GM12878 (cell line): ENCODE results near the gene TRAF7. TPM values are rescaled to one million over a fixed set of nuclear protein-coding genes. Genes with fewer than 3 reads are reported as not detected.

Experiments
- ATAC-seq: fragments of 200-7000 bp; cut with Tn5 transposase; 3 replicates; pipeline ENCODE4 v1.9.1; 2020; ENCODE audit warnings: mild to moderate bottlenecking, moderate library complexity
- BruUV-seq: library from RNA; stranded (reverse); fragments of 400-500 nt; replicated peaks from 2 replicates; lab custom pipeline; 2021; lab: Mats Ljungman, UMichigan
- CTCF ChIA-PET: fragments of 300-600 bp; sonication (Branson Sonifier 250); formaldehyde crosslinking; extraction: SDS; loops from one replicate; lab custom pipeline; 2021; ENCODE audit warnings: inconsistent platforms; lab: Yijun Ruan, JAX
- POLR2A ChIA-PET: fragments of 350-600 bp; formaldehyde crosslinking; extraction: SDS; loops from one replicate; lab custom pipeline; 2021; ENCODE audit warnings: inconsistent platforms; lab: Charles Lee
- RAD21 ChIA-PET: fragments of 300-600 bp; sonication (Branson Sonifier 250); formaldehyde crosslinking; loops from one replicate; lab custom pipeline; 2023; ENCODE audit warnings: antibody characterized with exemption; ENCODE audit not compliant: unreplicated experiment; lab: Charles Lee
- SMC1A ChIA-PET: fragments of 300-600 bp; sonication (Branson Sonifier 250); formaldehyde crosslinking; loops from one replicate; lab custom pipeline; 2023; ENCODE audit not compliant: unreplicated experiment, uncharacterized antibody; lab: Charles Lee
- DNase-seq: peaks from one replicate; pipeline ENCODE4 v3.0.0-alpha.2; 2011; ENCODE audit warnings: low read depth, low spot score
- FAIRE-seq: peaks from 3 replicates; lab custom pipeline; 2011; peaks lifted over from hg19 to GRCh38; lab: Jason Lieb, UNC
- H2AFZ ChIP-seq: 2 replicates; pipeline ENCODE4 v1.6.0; 2011; ENCODE audit warnings: low read depth, low read length, control low read depth; ENCODE audit not compliant: control insufficient read depth
- H3K27ac ChIP-seq: 2 replicates; pipeline ENCODE4 v1.5.1; 2011; ENCODE audit warnings: control low read depth; ENCODE audit not compliant: control insufficient read depth, insufficient read depth
- H3K27me3 ChIP-seq, 2 experiments: replicated peaks in 1 of 2; 2 replicates each; pipeline versions ENCODE4 v1.6.0 to v1.6.1; 2011; ENCODE audit warnings: low read length in 1 of 2; ENCODE audit not compliant: control insufficient read depth in 2 of 2, insufficient read depth in 2 of 2
- H3K36me3 ChIP-seq, 2 experiments: 2 replicates each; pipeline ENCODE4 v1.5.1; 2011; ENCODE audit warnings: low read length in 1 of 2; ENCODE audit not compliant: control insufficient read depth in 2 of 2, insufficient read depth in 2 of 2
- H3K4me1 ChIP-seq: 2 replicates; pipeline ENCODE4 v1.6.1; 2011; ENCODE audit warnings: mild to moderate bottlenecking, low read length, moderate library complexity, mixed read lengths; ENCODE audit not compliant: control insufficient read depth, insufficient read depth
- H3K4me2 ChIP-seq: 2 replicates; pipeline ENCODE4 v1.6.0; 2011; ENCODE audit warnings: control low read depth; ENCODE audit not compliant: control insufficient read depth, insufficient read depth
- H3K4me3 ChIP-seq: fragments of 200-600 bp; sonication (generic); 2 replicates; pipeline ENCODE4 v1.5.1; 2016
- H3K79me2 ChIP-seq: 2 replicates; pipeline ENCODE4 v1.6.0; 2011; ENCODE audit warnings: low read length; ENCODE audit not compliant: control insufficient read depth, insufficient read depth
- H3K9ac ChIP-seq: 2 replicates; pipeline ENCODE4 v1.8.0; 2011; ENCODE audit warnings: low read length, control low read depth, mixed read lengths; ENCODE audit not compliant: control insufficient read depth, insufficient read depth
- H3K9me3 ChIP-seq: replicated peaks from 3 replicates; pipeline ENCODE4 v1.5.1; 2011; ENCODE audit warnings: mild to moderate bottlenecking, low read length; ENCODE audit not compliant: control insufficient read depth, insufficient read depth
- H4K20me1 ChIP-seq: 2 replicates; pipeline ENCODE4 v1.6.0; 2011; ENCODE audit not compliant: control insufficient read depth, insufficient read depth
- CREM ChIP-seq: IDR thresholded peaks from 2 replicates; pipeline ENCODE4 v1.6.1; 2014; ENCODE audit warnings: antibody characterized with exemption, low read depth
- EZH2 ChIP-seq: IDR thresholded peaks from 2 replicates; pipeline ENCODE4 v1.6.1; 2012; ENCODE audit warnings: low read depth, mild to moderate bottlenecking, control low read depth, inconsistent platforms, low read length, borderline replicate concordance; ENCODE audit not compliant: control insufficient read depth
- IKZF2 ChIP-seq, 2 experiments: fragments of 450-650 bp; IDR thresholded peaks; 2 replicates each; pipeline ENCODE4 v1.6.1; 2017; ENCODE audit warnings: mild to moderate bottlenecking in 2 of 2, moderate library complexity in 2 of 2
- NR2F1 ChIP-seq: fragments of 450-650 bp; conservative IDR thresholded peaks from 2 replicates; pipeline ENCODE4 v1.6.1; 2017; ENCODE audit warnings: mild to moderate bottlenecking
- POLR2AphosphoS2 ChIP-seq: IDR thresholded peaks from 2 replicates; pipeline ENCODE4 v1.6.1; 2011; ENCODE audit warnings: low read depth, mild to moderate bottlenecking, low read length, improper control_type of control experiment, moderate library complexity
- RAD21 ChIP-seq: IDR thresholded peaks from 2 replicates; pipeline ENCODE4 v1.6.1; 2011; ENCODE audit warnings: mild to moderate bottlenecking, low read depth, low read length, moderate library complexity; ENCODE audit not compliant: insufficient read depth
- RB1 ChIP-seq: fragments of 450-650 bp; formaldehyde crosslinking; IDR thresholded peaks from 2 replicates; pipeline ENCODE4 v1.6.1; 2017; ENCODE audit warnings: mild to moderate bottlenecking, borderline replicate concordance
- TBL1XR1 ChIP-seq: IDR thresholded peaks from 2 replicates; pipeline ENCODE4 v1.6.1; 2012; ENCODE audit warnings: low read depth, low read length, improper control_type of control experiment
- WRNIP1 ChIP-seq: IDR thresholded peaks from 2 replicates; pipeline ENCODE4 v1.6.1; 2011; ENCODE audit warnings: low read depth, low read length, improper control_type of control experiment, borderline replicate concordance
- ZNF207 ChIP-seq: fragments of 450-650 bp; IDR thresholded peaks from 2 replicates; pipeline ENCODE4 v1.6.1; 2014; ENCODE audit warnings: antibody characterized with exemption, mild to moderate bottlenecking, borderline replicate concordance
- ZNF274 ChIP-seq: IDR thresholded peaks from one replicate; pipeline ENCODE4 v1.8.0; 2011; ENCODE audit not compliant: insufficient read length, insufficient read depth
- WGBS: methylation state at CpG from one replicate; pipeline ENCODE4 v1.1.6; 2016; ENCODE audit warnings: low lambda C conversion rate; ENCODE audit not compliant: insufficient replicate concordance, insufficient coverage; ENCODE audit errors: missing lambda C conversion rate; 5-methylcytosine and 5-hydroxymethylcytosine counted together
- in situ Hi-C: fragments of 300-500 bp; cut with MboI; formaldehyde crosslinking; loops from 9 replicates; pipeline ENCODE4 v1.14.3; 2018; ENCODE audit warnings: mixed read lengths
- intact Hi-C: fragments of 100-400 bp; cut with micrococcal nuclease; formaldehyde crosslinking; loops from one replicate; pipeline ENCODE4 v1.14.2; 2022; ENCODE audit not compliant: unreplicated experiment
- polyA plus RNA-seq, 11 experiments: library from polyadenylated mRNA; depleted of rRNA in 4 of 11; unstranded in 6 of 11; stranded (reverse) in 5 of 11; fragments of >200 nt; fragmentation: Nextera tagmentation in 4 of 11; fragmentation: Illumina TruSeq in 1 of 11; extraction: Ambion mirVana in 4 of 11; extraction: Trizol in 1 of 11; gene quantifications; 1 replicate in 1 of 11; 2 replicates in 10 of 11; pipeline versions ENCODE4 v1.2.1 to v1.2.3, GENCODE V29; 2011 to 2016; ENCODE audit warnings: inconsistent platforms in 2 of 11, missing spikeins in 2 of 11, low read depth in 1 of 11
- total RNA-seq, 4 experiments: library from RNA; depleted of rRNA in 3 of 4; stranded (reverse); fragments of >200 nt in 3 of 4; fragmentation: Illumina TruSeq in 1 of 4; extraction: Trizol in 1 of 4; gene quantifications; 2 replicates each; pipeline versions ENCODE4 v1.2.1 to v1.2.3, GENCODE V29; 2013 to 2021
- TF ChIP-seq, protein P1 (sequence below): IDR thresholded peaks from 2 replicates; pipeline ENCODE4 v1.6.1; 2012; ENCODE audit warnings: low read length, inconsistent platforms
- TF ChIP-seq, protein P2 (sequence below): fragments of 450-650 bp; IDR thresholded peaks from 2 replicates; pipeline ENCODE4 v1.6.1; 2016; ENCODE audit warnings: mild to moderate bottlenecking, moderate library complexity, borderline replicate concordance
- TF ChIP-seq, protein P3 (sequence below): fragments of 450-650 bp; IDR thresholded peaks from 2 replicates; pipeline ENCODE4 v1.6.1; 2018; ENCODE audit warnings: borderline replicate concordance, mild to moderate bottlenecking; ENCODE audit not compliant: partially characterized antibody

The TRAF7 gene
- total and polyA plus RNA-seq, 10 of the 15 experiments (the other 5 are each of a cell fraction or from before 2014, with no cell fraction given): 0.61 to 87.0 (median 30.0) TPM

DNA sequence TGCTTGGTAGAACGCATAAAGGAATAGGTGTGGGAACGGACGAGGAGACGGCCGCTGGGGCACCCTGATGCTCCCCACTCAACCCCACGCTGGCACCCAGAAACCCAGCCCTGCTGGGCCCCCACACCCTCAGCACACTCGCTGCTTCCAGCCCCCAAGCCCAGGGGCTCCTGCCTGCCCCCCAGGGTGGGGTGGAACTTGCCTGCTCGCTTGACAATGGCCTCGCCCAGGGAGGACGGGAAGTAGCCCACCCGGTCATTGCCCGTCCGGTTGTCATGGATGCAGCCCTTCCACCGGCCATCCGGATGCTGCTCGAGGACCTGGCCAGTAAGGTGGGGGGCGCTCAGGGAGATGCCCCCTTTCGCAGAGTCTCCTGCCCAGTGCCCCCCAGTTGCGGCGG lies 30.9 kb downstream of the TRAF7 start:
- FAIRE-seq (no peak), ATAC-seq (no peak), DNase-seq (no peak)
- Histone ChIP-seq H2AFZ (no peak overlapping the region), H3K4me1 (no peaks in the 10 kb centered on the region), H3K36me3 (no peaks in the 10 kb centered on the region), H3K27me3 (no peaks in the 10 kb centered on the region; a peak in 1 of 4 replicates), H3K9me3 (no peaks in the 10 kb centered on the region), H3K27ac (no peak overlapping the region), H3K79me2 (no peaks in the 10 kb centered on the region), H3K9ac (no peak overlapping the region), H4K20me1 (no peaks in the 10 kb centered on the region), H3K4me3 (no peak overlapping the region), H3K4me2 (no peak overlapping the region)
- in situ Hi-C loops (no loop called here), intact Hi-C loops (no loop called here)
- ChIA-PET RAD21 (no interaction called here), SMC1A (no interaction called here), CTCF (no interaction called here), POLR2A (no interaction called here)
- no TSS peak for BruUV-seq
- WGBS: 61% methylated on average over 20 of the region's 20 CpGs
- no peak for TF ChIP-seq RB1
- no peak for TF ChIP-seq IKZF2 (IDR thresholded peaks at IDR 0.05)
- no peak for TF ChIP-seq WRNIP1
- no peak for TF ChIP-seq TBL1XR1
- TF ChIP-seq NR2F1: no peak
- TF ChIP-seq, protein P1, sequence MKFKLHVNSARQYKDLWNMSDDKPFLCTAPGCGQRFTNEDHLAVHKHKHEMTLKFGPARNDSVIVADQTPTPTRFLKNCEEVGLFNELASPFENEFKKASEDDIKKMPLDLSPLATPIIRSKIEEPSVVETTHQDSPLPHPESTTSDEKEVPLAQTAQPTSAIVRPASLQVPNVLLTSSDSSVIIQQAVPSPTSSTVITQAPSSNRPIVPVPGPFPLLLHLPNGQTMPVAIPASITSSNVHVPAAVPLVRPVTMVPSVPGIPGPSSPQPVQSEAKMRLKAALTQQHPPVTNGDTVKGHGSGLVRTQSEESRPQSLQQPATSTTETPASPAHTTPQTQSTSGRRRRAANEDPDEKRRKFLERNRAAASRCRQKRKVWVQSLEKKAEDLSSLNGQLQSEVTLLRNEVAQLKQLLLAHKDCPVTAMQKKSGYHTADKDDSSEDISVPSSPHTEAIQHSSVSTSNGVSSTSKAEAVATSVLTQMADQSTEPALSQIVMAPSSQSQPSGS: no peak
- TF ChIP-seq, protein P2, sequence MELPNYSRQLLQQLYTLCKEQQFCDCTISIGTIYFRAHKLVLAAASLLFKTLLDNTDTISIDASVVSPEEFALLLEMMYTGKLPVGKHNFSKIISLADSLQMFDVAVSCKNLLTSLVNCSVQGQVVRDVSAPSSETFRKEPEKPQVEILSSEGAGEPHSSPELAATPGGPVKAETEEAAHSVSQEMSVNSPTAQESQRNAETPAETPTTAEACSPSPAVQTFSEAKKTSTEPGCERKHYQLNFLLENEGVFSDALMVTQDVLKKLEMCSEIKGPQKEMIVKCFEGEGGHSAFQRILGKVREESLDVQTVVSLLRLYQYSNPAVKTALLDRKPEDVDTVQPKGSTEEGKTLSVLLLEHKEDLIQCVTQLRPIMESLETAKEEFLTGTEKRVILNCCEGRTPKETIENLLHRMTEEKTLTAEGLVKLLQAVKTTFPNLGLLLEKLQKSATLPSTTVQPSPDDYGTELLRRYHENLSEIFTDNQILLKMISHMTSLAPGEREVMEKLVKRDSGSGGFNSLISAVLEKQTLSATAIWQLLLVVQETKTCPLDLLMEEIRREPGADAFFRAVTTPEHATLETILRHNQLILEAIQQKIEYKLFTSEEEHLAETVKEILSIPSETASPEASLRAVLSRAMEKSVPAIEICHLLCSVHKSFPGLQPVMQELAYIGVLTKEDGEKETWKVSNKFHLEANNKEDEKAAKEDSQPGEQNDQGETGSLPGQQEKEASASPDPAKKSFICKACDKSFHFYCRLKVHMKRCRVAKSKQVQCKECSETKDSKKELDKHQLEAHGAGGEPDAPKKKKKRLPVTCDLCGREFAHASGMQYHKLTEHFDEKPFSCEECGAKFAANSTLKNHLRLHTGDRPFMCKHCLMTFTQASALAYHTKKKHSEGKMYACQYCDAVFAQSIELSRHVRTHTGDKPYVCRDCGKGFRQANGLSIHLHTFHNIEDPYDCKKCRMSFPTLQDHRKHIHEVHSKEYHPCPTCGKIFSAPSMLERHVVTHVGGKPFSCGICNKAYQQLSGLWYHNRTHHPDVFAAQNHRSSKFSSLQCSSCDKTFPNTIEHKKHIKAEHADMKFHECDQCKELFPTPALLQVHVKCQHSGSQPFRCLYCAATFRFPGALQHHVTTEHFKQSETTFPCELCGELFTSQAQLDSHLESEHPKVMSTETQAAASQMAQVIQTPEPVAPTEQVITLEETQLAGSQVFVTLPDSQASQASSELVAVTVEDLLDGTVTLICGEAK: no peak
- no peak for TF ChIP-seq ZNF274
- TF ChIP-seq RAD21: no peak
- TF ChIP-seq, protein P3, sequence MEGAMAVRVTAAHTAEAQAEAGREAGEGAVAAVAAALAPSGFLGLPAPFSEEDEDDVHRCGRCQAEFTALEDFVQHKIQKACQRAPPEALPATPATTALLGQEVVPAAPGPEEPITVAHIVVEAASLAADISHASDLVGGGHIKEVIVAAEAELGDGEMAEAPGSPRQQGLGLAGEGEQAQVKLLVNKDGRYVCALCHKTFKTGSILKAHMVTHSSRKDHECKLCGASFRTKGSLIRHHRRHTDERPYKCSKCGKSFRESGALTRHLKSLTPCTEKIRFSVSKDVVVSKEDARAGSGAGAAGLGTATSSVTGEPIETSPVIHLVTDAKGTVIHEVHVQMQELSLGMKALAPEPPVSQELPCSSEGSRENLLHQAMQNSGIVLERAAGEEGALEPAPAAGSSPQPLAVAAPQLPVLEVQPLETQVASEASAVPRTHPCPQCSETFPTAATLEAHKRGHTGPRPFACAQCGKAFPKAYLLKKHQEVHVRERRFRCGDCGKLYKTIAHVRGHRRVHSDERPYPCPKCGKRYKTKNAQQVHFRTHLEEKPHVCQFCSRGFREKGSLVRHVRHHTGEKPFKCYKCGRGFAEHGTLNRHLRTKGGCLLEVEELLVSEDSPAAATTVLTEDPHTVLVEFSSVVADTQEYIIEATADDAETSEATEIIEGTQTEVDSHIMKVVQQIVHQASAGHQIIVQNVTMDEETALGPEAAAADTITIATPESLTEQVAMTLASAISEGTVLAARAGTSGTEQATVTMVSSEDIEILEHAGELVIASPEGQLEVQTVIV: no peak
- no peak for TF ChIP-seq ZNF207
- no peak for TF ChIP-seq EZH2
- TF ChIP-seq CREM: no peak
- TF ChIP-seq POLR2AphosphoS2: no peak
